Activated naive CD4-positive, alpha-beta T cell treated with anti-CD3 and anti-CD28 coated beads, Interleukin-2, amount 50 U/mL, for 24 hours (primary cell): Measurements from ENCODE around the gene PCDHGB7.
"Not testable (repeated sequence)": the region's sequence is repeated elsewhere in the genome, so short reads cannot be mapped to it uniquely, and the experiment has no call there.

ENCODE experiments used
- H3K27ac Mint-ChIP-seq: one replicate; pipeline ENCODE4 v1.8.0; 2021; ENCODE audit warnings: mild to moderate bottlenecking, mixed read lengths
- H3K27me3 Mint-ChIP-seq: one replicate; pipeline ENCODE4 v1.8.0; 2021; ENCODE audit warnings: mixed read lengths
- H3K36me3 Mint-ChIP-seq: one replicate; pipeline ENCODE4 v1.8.0; 2021; ENCODE audit warnings: mixed read lengths
- H3K4me1 Mint-ChIP-seq: one replicate; pipeline ENCODE4 v1.8.0; 2021; ENCODE audit warnings: mixed read lengths
- H3K4me3 Mint-ChIP-seq: one replicate; pipeline ENCODE4 v1.8.0; 2021; ENCODE audit warnings: mild to moderate bottlenecking, mixed read lengths
- H3K9me3 Mint-ChIP-seq: one replicate; pipeline ENCODE4 v1.8.0; 2021; ENCODE audit warnings: mixed read lengths

PCDHGB7 gene

GRCh38 chr5:141412854-141413539, 4.5 kb upstream of the PCDHGB7 start, which contains the start of gene PCDHGA10:
TSS of gene PCDHGA10 (plus strand) at chr5:141412987. CDS start at chr5:141413176, 189 bp downstream.
- Mint-ChIP-seq H3K9me3 (peaks cover 20% of the 10 kb centered on the region), H3K27ac (peak within 1 kb of the TSS; percentile 33), H3K27me3 (peaks cover 55% of the 10 kb centered on the region), H3K4me3 (peak within 1 kb of the TSS; percentile 90), H3K36me3 (peaks cover 23% of the 10 kb centered on the region), H3K4me1 (peaks cover 18% of the 10 kb centered on the region)

DNA sequence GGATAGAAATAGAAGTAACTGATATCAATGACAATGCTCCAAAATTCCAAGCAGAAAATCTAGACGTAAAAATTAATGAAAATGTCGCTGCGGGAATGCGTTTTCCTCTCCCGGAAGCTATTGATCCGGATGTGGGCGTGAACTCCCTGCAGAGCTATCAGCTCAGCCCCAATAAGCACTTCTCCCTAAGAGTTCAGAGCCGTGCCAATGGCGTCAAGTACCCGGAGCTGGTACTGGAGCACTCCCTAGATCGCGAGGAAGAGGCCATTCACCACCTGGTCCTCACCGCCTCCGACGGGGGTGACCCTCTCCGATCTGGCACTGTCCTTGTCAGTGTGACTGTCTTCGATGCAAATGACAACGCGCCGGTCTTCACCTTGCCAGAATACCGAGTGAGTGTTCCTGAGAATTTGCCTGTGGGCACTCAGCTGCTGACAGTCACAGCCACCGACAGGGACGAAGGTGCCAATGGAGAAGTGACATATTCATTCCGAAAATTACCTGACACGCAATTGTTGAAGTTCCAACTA, 3.9 kb upstream of the PCDHGB7 start:
- Mint-ChIP-seq H3K4me1 (peaks cover 18% of the 10 kb centered on the region), H3K27ac (peak overlapping the region; percentile 33), H3K9me3 (peaks cover 21% of the 10 kb centered on the region), H3K4me3 (peak overlapping the region; percentile 90), H3K36me3 (peaks cover 25% of the 10 kb centered on the region), H3K27me3 (peaks cover 56% of the 10 kb centered on the region)

DNA sequence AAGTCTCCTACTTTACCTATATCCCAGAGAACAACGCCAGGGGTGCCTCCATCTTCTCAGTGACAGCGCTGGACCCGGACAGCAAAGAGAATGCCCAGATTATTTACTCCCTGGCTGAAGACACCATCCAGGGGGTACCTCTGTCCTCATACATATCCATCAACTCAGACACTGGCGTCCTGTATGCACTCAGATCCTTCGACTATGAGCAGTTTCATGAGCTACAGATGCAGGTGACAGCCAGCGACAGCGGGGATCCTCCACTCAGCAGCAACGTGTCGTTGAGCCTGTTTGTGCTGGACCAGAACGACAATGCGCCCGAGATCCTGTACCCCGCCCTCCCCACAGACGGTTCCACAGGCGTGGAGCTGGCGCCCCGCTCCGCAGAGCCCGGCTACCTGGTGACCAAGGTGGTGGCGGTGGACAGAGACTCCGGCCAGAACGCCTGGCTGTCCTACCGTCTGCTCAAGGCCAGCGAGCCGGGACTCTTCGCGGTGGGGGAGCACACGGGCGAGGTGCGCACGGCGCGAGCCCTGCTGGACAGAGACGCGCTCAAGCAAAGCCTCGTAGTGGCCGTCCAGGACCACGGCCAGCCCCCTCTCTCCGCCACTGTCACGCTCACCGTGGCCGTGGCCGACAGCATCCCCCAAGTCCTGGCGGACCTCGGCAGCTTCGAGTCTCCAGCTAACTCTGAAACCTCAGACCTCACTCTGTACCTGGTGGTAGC, 2.8 kb upstream of the PCDHGB7 start:
- Mint-ChIP-seq H3K4me3 (peak overlapping the region; percentile 9), H3K27ac (peak overlapping the region; percentile 25), H3K36me3 (peaks cover 24% of the 10 kb centered on the region), H3K27me3 (peaks cover 52% of the 10 kb centered on the region), H3K4me1 (peaks cover 18% of the 10 kb centered on the region), H3K9me3 (peaks cover 18% of the 10 kb centered on the region)

- Mint-ChIP-seq H3K9me3 (peaks cover 15% of the 10 kb centered on the region), H3K4me3 (peak overlapping the region; percentile 44), H3K27me3 (peaks cover 52% of the 10 kb centered on the region)
Measured at GRCh38 chr5:141415275-141415618, 2.2 kb upstream of the PCDHGB7 start.

DNA sequence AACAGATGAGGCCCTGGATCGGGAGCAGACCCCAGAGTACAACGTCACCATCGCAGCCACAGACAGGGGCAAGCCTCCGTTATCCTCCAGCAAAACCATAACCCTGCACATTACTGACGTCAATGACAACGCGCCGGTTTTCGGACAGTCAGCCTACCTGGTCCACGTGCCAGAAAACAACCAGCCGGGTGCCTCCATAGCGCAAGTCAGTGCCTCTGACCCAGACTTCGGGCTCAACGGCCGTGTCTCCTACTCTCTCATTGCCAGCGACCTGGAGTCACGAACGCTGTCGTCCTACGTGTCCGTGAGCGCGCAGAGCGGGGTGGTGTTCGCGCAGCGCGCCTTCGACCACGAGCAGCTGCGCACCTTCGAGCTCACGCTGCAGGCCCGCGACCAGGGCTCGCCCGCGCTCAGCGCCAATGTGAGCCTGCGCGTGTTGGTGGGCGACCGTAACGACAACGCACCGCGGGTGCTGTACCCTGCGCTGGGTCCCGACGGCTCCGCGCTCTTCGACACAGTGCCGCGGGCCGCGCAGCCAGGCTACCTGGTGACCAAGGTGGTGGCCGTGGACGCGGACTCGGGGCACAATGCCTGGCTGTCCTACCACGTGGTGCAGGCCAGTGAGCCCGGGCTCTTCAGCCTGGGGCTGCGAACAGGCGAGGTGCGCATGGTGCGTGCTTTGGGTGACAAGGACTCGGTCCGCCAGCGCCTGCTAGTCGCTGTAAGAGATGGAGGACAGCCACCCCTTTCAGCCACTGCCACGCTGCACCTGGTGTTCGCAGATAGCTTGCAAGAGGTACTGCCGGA, 1.8 kb downstream of the PCDHGB7 start:
- peaks cover 25% of the 10 kb centered on the region for H3K9me3 Mint-ChIP-seq
- peaks cover 58% of the 10 kb centered on the region for H3K27me3 Mint-ChIP-seq

More at GRCh38 chr5:141415275-141415618, 2.2 kb upstream of the PCDHGB7 start:
- H3K27ac Mint-ChIP-seq = not testable (repeated sequence)
- peaks cover 25% of the 10 kb centered on the region for H3K36me3 Mint-ChIP-seq
- H3K4me1 Mint-ChIP-seq = peaks cover 17% of the 10 kb centered on the region

GRCh38 chr5:141420855-141421488, 3.5 kb downstream of the PCDHGB7 start, which contains the start of gene PCDHGA11:
TSS of gene PCDHGA11 (plus strand) at chr5:141421051. CDS start at chr5:141421228, 177 bp downstream.
- Mint-ChIP-seq H3K4me1 (no peaks in the 10 kb centered on the region), H3K27me3 (peaks cover 59% of the 10 kb centered on the region), H3K9me3 (peaks cover 26% of the 10 kb centered on the region), H3K4me3 (peak within 1 kb of the TSS; percentile 70), H3K36me3 (peaks cover 27% of the 10 kb centered on the region), H3K27ac (peak within 1 kb of the TSS; percentile 17)

More for the DNA sequence above, 1.8 kb downstream of the PCDHGB7 start:
- Mint-ChIP-seq H3K4me1 (peaks cover 3% of the 10 kb centered on the region), H3K27ac (peak overlapping the region; percentile 38), H3K4me3 (peak overlapping the region; percentile 12), H3K36me3 (peaks cover 28% of the 10 kb centered on the region)

GRCh38 chr5:141421489-141421855, 4.0 kb downstream of the PCDHGB7 start:
- Mint-ChIP-seq H3K36me3 (peaks cover 27% of the 10 kb centered on the region), H3K27me3 (peaks cover 60% of the 10 kb centered on the region), H3K9me3 (peaks cover 26% of the 10 kb centered on the region), H3K4me3 (peak overlapping the region; percentile 70), H3K4me1 (no peaks in the 10 kb centered on the region), H3K27ac (peak overlapping the region; percentile 17)

- Mint-ChIP-seq H3K36me3 (peaks cover 25% of the 10 kb centered on the region), H3K4me1 (no peaks in the 10 kb centered on the region), H3K9me3 (peaks cover 28% of the 10 kb centered on the region), H3K27ac (no peak overlapping the region), H3K4me3 (no peak overlapping the region), H3K27me3 (peaks cover 62% of the 10 kb centered on the region)
Measured at GRCh38 chr5:141422742-141423291, 5.3 kb downstream of the PCDHGB7 start.

DNA sequence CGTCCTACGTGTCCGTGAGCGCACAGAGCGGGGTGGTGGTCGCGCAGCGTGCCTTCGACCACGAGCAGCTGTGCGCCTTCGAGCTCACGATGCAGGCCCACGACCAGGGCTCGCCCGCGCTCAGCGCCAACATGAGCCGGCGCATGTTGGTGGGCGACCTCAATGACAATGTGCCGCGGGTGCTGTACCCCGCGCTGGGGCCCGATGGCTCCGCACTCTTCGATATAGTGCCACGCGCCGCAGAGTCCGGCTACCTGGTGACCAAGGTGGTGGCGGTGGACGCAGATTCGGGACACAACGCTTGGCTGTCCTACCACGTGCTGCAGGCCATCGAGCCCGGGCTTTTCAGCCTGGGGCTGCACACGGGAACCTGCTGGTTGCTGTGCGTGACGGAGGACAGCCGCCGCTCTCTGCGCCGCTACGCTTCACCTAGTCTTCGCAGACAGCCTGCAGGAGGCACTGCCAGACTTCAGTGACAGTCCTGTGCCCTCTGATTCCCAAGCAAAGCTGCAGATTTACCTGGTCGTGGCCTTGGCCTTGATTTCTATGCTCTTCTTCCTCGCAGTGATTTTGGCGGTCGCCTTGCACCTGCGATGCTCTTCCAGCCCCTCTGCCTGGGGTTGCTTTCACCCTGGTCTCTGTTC, 10.4 kb downstream of the PCDHGB7 start:
- H3K27ac Mint-ChIP-seq = no peak overlapping the region
- H3K4me3 Mint-ChIP-seq = no peak overlapping the region
- H3K27me3 Mint-ChIP-seq = peaks cover 56% of the 10 kb centered on the region
- peaks cover 32% of the 10 kb centered on the region for H3K9me3 Mint-ChIP-seq
- H3K4me1 Mint-ChIP-seq = peaks cover 16% of the 10 kb centered on the region
- peaks cover 18% of the 10 kb centered on the region for H3K36me3 Mint-ChIP-seq

DNA sequence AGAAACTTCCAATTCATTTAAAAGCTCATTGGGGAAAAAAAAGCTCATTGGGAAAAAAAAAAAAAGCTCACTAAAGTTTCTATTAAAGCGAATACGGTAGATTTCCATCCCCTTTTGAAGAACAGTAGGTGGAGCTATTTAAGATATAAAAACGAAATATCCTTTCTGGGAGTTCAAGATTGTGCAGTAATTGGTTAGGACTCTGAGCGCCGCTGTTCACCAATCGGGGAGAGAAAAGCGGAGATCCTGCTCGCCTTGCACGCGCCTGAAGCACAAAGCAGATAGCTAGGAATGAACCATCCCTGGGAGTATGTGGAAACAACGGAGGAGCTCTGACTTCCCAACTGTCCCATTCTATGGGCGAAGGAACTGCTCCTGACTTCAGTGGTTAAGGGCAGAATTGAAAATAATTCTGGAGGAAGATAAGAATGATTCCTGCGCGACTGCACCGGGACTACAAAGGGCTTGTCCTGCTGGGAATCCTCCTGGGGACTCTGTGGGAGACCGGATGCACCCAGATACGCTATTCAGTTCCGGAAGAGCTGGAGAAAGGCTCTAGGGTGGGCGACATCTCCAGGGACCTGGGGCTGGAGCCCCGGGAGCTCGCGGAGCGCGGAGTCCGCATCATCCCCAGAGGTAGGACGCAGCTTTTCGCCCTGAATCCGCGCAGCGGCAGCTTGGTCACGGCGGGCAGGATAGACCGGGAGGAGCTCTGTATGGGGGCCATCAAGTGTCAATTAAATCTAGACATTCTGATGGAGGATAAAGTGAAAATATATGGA, 13.0 kb downstream of the PCDHGB7 start, which contains the start of gene PCDHGA12:
PCDHGA12 (plus strand) TSS at position 176 of the 782 bp plus-strand sequence; CDS start at position 429, 253 bp downstream.
- Mint-ChIP-seq H3K27me3 (peaks cover 55% of the 10 kb centered on the region), H3K27ac (peak within 1 kb of the TSS; percentile 30), H3K4me1 (peaks cover 16% of the 10 kb centered on the region), H3K36me3 (peaks cover 22% of the 10 kb centered on the region), H3K4me3 (peak within 1 kb of the TSS; percentile 84), H3K9me3 (peaks cover 40% of the 10 kb centered on the region)

GRCh38 chr5:141431286-141431685, 13.8 kb downstream of the PCDHGB7 start:
- peaks cover 52% of the 10 kb centered on the region for H3K27me3 Mint-ChIP-seq
- H3K9me3 Mint-ChIP-seq = peaks cover 41% of the 10 kb centered on the region
- peak overlapping the region; percentile 2 for H3K4me3 Mint-ChIP-seq
- H3K4me1 Mint-ChIP-seq = peaks cover 16% of the 10 kb centered on the region
- H3K36me3 Mint-ChIP-seq = peaks cover 22% of the 10 kb centered on the region
- no peak overlapping the region for H3K27ac Mint-ChIP-seq

DNA sequence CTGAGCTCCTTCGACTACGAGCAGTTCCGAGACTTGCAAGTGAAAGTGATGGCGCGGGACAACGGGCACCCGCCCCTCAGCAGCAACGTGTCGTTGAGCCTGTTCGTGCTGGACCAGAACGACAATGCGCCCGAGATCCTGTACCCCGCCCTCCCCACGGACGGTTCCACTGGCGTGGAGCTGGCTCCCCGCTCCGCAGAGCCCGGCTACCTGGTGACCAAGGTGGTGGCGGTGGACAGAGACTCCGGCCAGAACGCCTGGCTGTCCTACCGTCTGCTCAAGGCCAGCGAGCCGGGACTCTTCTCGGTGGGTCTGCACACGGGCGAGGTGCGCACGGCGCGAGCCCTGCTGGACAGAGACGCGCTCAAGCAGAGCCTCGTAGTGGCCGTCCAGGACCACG, 14.8 kb downstream of the PCDHGB7 start:
- Mint-ChIP-seq H3K4me3 (peak overlapping the region; percentile 30), H3K36me3 (peaks cover 22% of the 10 kb centered on the region), H3K9me3 (peaks cover 37% of the 10 kb centered on the region), H3K27me3 (peaks cover 48% of the 10 kb centered on the region), H3K4me1 (peaks cover 16% of the 10 kb centered on the region)
- not testable (repeated sequence) for H3K27ac Mint-ChIP-seq

DNA sequence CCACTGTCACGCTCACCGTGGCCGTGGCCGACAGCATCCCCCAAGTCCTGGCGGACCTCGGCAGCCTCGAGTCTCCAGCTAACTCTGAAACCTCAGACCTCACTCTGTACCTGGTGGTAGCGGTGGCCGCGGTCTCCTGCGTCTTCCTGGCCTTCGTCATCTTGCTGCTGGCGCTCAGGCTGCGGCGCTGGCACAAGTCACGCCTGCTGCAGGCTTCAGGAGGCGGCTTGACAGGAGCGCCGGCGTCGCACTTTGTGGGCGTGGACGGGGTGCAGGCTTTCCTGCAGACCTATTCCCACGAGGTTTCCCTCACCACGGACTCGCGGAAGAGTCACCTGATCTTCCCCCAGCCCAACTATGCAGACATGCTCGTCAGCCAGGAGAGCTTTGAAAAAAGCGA, 15.2 kb downstream of the PCDHGB7 start:
- not testable (repeated sequence) for H3K4me3 Mint-ChIP-seq
- Mint-ChIP-seq H3K27me3 (peaks cover 48% of the 10 kb centered on the region), H3K9me3 (peaks cover 37% of the 10 kb centered on the region), H3K36me3 (peaks cover 22% of the 10 kb centered on the region), H3K27ac (peak overlapping the region; percentile 46), H3K4me1 (peaks cover 16% of the 10 kb centered on the region)
